ENCODE results near the gene WFDC13. TPM values are rescaled to one million over a fixed set of nuclear protein-coding genes. Genes with fewer than 3 reads are reported as not detected.

WFDC13 gene
- total RNA-seq, 2 donors from 2014 or later: not detected

GRCh38 chr20:45758096-45758495 is 56.3 kb downstream of the WFDC13 start:
- ATAC-seq: no peak
- intact Hi-C loops (cut with DNase I): no loop called here
- no peak for DNase-seq

Small RNA genes within 50 kb of the gene (microRNA-seq; reads per million reads assigned to microRNA genes)
- gene MIR3617: 0.27 to 1.0 reads per million in 2 donors

Other genes starting within 250 kb of the WFDC13 start
- 1 to 10 TPM in 1 of 2 donors, under 1 TPM in 1; 0.52 to 6.9 TPM for gene WFDC2, start 232.3 kb upstream of the WFDC13 start, total RNA-seq
- not detected for gene SPINT3, start 186.4 kb upstream of the WFDC13 start, total RNA-seq
- gene WFDC6, start 162.6 kb upstream of the WFDC13 start, total RNA-seq: not detected
- gene EPPIN, start 154.6 kb upstream of the WFDC13 start, total RNA-seq: under 1 TPM in 1 of 2 donors, not detected in 1; 0.68 TPM
- gene WFDC8, start 122.8 kb upstream of the WFDC13 start, total RNA-seq: not detected
- gene WFDC10A, start 72.3 kb upstream of the WFDC13 start, total RNA-seq: not detected
- not detected for gene WFDC9, start 70.8 kb upstream of the WFDC13 start, total RNA-seq
- gene WFDC11, start 31.8 kb upstream of the WFDC13 start, total RNA-seq: not detected
- not detected for gene WFDC10B, start 3.0 kb downstream of the WFDC13 start, total RNA-seq
- not detected for gene SPINT4, start 20.3 kb downstream of the WFDC13 start, total RNA-seq
- under 1 TPM in 1 of 2 donors, not detected in 1; 0.39 TPM for gene WFDC3, start 89.8 kb downstream of the WFDC13 start, total RNA-seq
- 10 to 100 TPM; 18.2 to 18.9 TPM for gene DNTTIP1, start 89.9 kb downstream of the WFDC13 start, total RNA-seq
- gene UBE2C, start 110.6 kb downstream of the WFDC13 start, total RNA-seq: 1 to 10 TPM in 1 of 2 donors, under 1 TPM in 1; 0.73 to 1.6 TPM
- under 1 TPM in 1 of 2 donors, not detected in 1; 0.32 TPM for gene TNNC2, start 125.3 kb downstream of the WFDC13 start, total RNA-seq
- 10 to 100 TPM; 23.2 to 30.2 TPM for gene SNX21, start 131.8 kb downstream of the WFDC13 start, total RNA-seq
- gene ACOT8, start 155.4 kb downstream of the WFDC13 start, total RNA-seq: 10 to 100 TPM; 20.2 to 21.4 TPM
- gene ZSWIM3, start 155.6 kb downstream of the WFDC13 start, total RNA-seq: 1 to 10 TPM; 1.7 to 2.5 TPM
- gene ZSWIM1, start 179.2 kb downstream of the WFDC13 start, total RNA-seq: 10 to 100 TPM; 10.7 to 11.5 TPM
- 1 to 10 TPM; 1.6 to 2.2 TPM for gene SPATA25, start 185.6 kb downstream of the WFDC13 start, total RNA-seq
- gene NEURL2, start 189.2 kb downstream of the WFDC13 start, total RNA-seq: 10 to 100 TPM in 1 of 2 donors, 1 to 10 TPM in 1; 6.0 to 11.1 TPM
- 100 to 1,000 TPM; 107 to 108 TPM for gene CTSA, start 189.3 kb downstream of the WFDC13 start, total RNA-seq
- gene PLTP, start 210.1 kb downstream of the WFDC13 start, total RNA-seq: 100 to 1,000 TPM in 1 of 2 donors, 10 to 100 TPM in 1; 86.4 to 397 TPM
- gene PCIF1, start 232.6 kb downstream of the WFDC13 start, total RNA-seq: 10 to 100 TPM; 23.1 to 27.6 TPM

Measured in left cardiac atrium (tissue), 4 donors.